Measurements from ENCODE around the gene PPP6C. TPM values are rescaled to one million over a fixed set of nuclear protein-coding genes. Genes with fewer than 3 reads are reported as not detected.

Gene PPP6C
- total RNA-seq (2021) = 48.0 and 53.3 TPM in 2 replicates
- long read RNA-seq, full-length matches to known transcripts = 182 of 206 reads
- long read RNA-seq, partial matches to known transcripts = 9 of 206 reads
- long read RNA-seq, other reads (novel, unspliced or antisense) = 15 of 206 reads

GRCh38 chr9:125189361-125190289, at the start of gene PPP6C:
Gene PPP6C (minus strand): TSS chr9:125189803. CDS start chr9:125189718, 85 bp downstream.
- peak; percentile 96 for DNase-seq
- Histone ChIP-seq H4K91ac (ENCODE audit: insufficient read length, low read depth, low read length) (no peak within 1 kb of the TSS), H3K4me1 (ENCODE audit: insufficient read depth, low read length) (no peaks in the 10 kb centered on the region), H3K27me3 (ENCODE audit: insufficient read depth, low read length) (no peaks in the 10 kb centered on the region), H2AK5ac (ENCODE audit: insufficient read length, low read length) (no peak within 1 kb of the TSS), H3K4me2 (ENCODE audit: insufficient read depth, insufficient read length, low read length) (peak within 1 kb of the TSS; percentile 86), H2AFZ (ENCODE audit: low read length) (no peak within 1 kb of the TSS), H3K79me2 (ENCODE audit: insufficient read depth, low read length) (peaks cover 16% of the 10 kb centered on the region; the same call in 1 of the 2 replicates), H3K14ac (ENCODE audit: insufficient read depth, low read length) (peak within 1 kb of the TSS; percentile 85), H3K23ac (ENCODE audit: insufficient read length, low read depth, low read length) (no peak within 1 kb of the TSS), H3K56ac (ENCODE audit: insufficient read length, low read depth, low read length) (no peak within 1 kb of the TSS), H3K18ac (ENCODE audit: insufficient read length, low read depth, low read length) (peak within 1 kb of the TSS; percentile 87), H2BK5ac (ENCODE audit: insufficient read length, low read length) (no peak within 1 kb of the TSS), H4K8ac (replicated peaks; ENCODE audit: insufficient read length, low read depth, low read length) (no peak within 1 kb of the TSS), H2BK120ac (ENCODE audit: low read depth, low read length, poor library complexity, severe bottlenecking) (no peak within 1 kb of the TSS), H2BK12ac (ENCODE audit: insufficient read length, low read depth, low read length) (no peak within 1 kb of the TSS), H3K4ac (ENCODE audit: low read depth, low read length) (no peak within 1 kb of the TSS), H3K9ac (ENCODE audit: extremely low read depth, insufficient read length, low read length) (peak within 1 kb of the TSS; percentile 90), H3T11ph (ENCODE audit: low read length) (no peak within 1 kb of the TSS), H4K5ac (ENCODE audit: insufficient read length, low read depth, low read length) (no peak within 1 kb of the TSS), H3K23me2 (ENCODE audit: insufficient read length, low read depth, low read length, poor library complexity, severe bottlenecking) (peaks cover 8% of the 10 kb centered on the region), H2BK20ac (ENCODE audit: low read depth, low read length, poor library complexity, severe bottlenecking) (no peak within 1 kb of the TSS), H3K27ac (ENCODE audit: insufficient read length, low read depth, low read length) (peak within 1 kb of the TSS; percentile 18), H4K20me1 (ENCODE audit: control insufficient read depth, insufficient read depth, insufficient read length) (no peaks in the 10 kb centered on the region), H2BK15ac (ENCODE audit: low read depth, low read length) (no peak within 1 kb of the TSS), H3K79me1 (ENCODE audit: insufficient read depth, low read depth, low read length, poor library complexity, severe bottlenecking) (no peaks in the 10 kb centered on the region), H3K9me3 (ENCODE audit: control insufficient read depth, low read depth, low read length) (no peaks in the 10 kb centered on the region)
- Mint-ChIP-seq H3K36me3 (ENCODE audit: insufficient read depth in 1 of 3, low read depth in 3 of 3) (peaks cover 0 to 2% (median 2%) of the 10 kb centered on the region in 3 experiments; a peak in 3 of 7 replicates), H3K27me3 (ENCODE audit: low read depth) (no peaks in the 10 kb centered on the region), H3K9me3 (no peaks in the 10 kb centered on the region), H3K4me3 (peak within 1 kb of the TSS; percentile 93 to 97), H3K27ac (peak within 1 kb of the TSS; percentile 93 to 97 (median 96)), H3K4me1 (peaks cover 5 to 17% of the 10 kb centered on the region in 2 experiments)
- peak; percentile 72 for TF ChIP-seq CTCF (conservative IDR thresholded peaks at IDR 0.05)
- no CpG with 5 or more reads among the region's 82 CpGs for WGBS (ENCODE audit: extremely low coverage, insufficient read length, low lambda C conversion rate)

Data from H9 (cell line).